ENCODE measurements around the gene ZNHIT3. TPM values are rescaled to one million over a fixed set of nuclear protein-coding genes. Genes with fewer than 3 reads are reported as not detected.

Gene ZNHIT3
- total and polyA plus RNA-seq, 10 of the 15 experiments (the other 5 are each of a cell fraction or from before 2014, with no cell fraction given) = 34.1 to 128 (median 55.6) TPM

DNA sequence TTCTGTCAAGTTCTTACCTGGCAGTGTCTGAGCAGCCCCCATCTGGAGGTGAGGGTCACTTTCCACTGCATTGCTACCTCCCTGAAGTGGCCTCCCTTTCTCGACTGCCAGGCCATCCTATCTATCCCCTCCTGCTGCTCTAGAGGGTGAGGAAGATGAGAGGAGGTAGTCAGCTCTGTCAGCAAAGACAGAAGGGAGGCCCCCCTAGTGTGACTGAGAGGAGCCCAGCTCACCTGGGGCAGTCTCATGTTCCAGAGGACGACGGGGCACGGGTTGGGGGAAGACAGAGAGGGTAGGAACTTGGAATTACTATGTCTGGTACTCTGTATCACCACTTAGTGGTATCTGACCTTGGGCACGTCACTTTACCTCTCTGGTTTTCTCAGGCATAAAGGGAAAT is 26.2 kb downstream of the ZNHIT3 start:
- ChIA-PET SMC1A (ENCODE audit: uncharacterized antibody, unreplicated experiment) (no interaction called here), POLR2A (no interaction called here), CTCF (no interaction called here), RAD21 (ENCODE audit: unreplicated experiment) (no interaction called here)
- Histone ChIP-seq H3K27me3 (replicated peaks in 1 of 2; ENCODE audit: control insufficient read depth in 2 of 2, insufficient read depth in 2 of 2, low read length in 1 of 2) (no peaks in the 10 kb centered on the region), H3K9ac (ENCODE audit: control insufficient read depth, insufficient read depth, low read length) (no peak overlapping the region), H3K4me2 (ENCODE audit: control insufficient read depth, insufficient read depth) (no peak overlapping the region), H3K79me2 (ENCODE audit: control insufficient read depth, insufficient read depth, low read length) (no peaks in the 10 kb centered on the region), H4K20me1 (ENCODE audit: control insufficient read depth, insufficient read depth) (no peaks in the 10 kb centered on the region), H3K9me3 (replicated peaks; ENCODE audit: control insufficient read depth, insufficient read depth, low read length) (no peaks in the 10 kb centered on the region), H3K36me3 (ENCODE audit: control insufficient read depth in 2 of 2, insufficient read depth in 2 of 2, low read length in 1 of 2) (peaks cover 17 to 18% of the 10 kb centered on the region in 2 experiments; a peak in 3 of 4 replicates), H3K4me1 (ENCODE audit: control insufficient read depth, insufficient read depth, low read length) (no peaks in the 10 kb centered on the region), H3K4me3 (no peak overlapping the region), H3K27ac (ENCODE audit: control insufficient read depth, insufficient read depth) (no peak overlapping the region), H2AFZ (ENCODE audit: control insufficient read depth, low read depth, low read length) (no peak overlapping the region)
- TF ChIP-seq EZH2 (IDR thresholded peaks at IDR 0.05; ENCODE audit: borderline replicate concordance, control insufficient read depth, low read depth, low read length) (no peak), ZNF207 (IDR thresholded peaks at IDR 0.05; ENCODE audit: borderline replicate concordance) (no peak), SP1 (IDR thresholded peaks at IDR 0.05; ENCODE audit: low read depth, low read length) (no peak), SIN3A (IDR thresholded peaks at IDR 0.05; ENCODE audit: low read depth, low read length) (no peak), JUNB (IDR thresholded peaks at IDR 0.05) (no peak), MTA2 (IDR thresholded peaks at IDR 0.05; ENCODE audit: low read depth) (no peak), CBX3 (IDR thresholded peaks at IDR 0.05; ENCODE audit: borderline replicate concordance, low read depth) (no peak), MYB (IDR thresholded peaks at IDR 0.05; ENCODE audit: borderline replicate concordance, low read depth, low read length) (no peak), KLF5 (IDR thresholded peaks at IDR 0.05; ENCODE audit: partially characterized antibody) (no peak), NFYB (IDR thresholded peaks at IDR 0.05; ENCODE audit: insufficient read depth, low read depth, low read length) (no peak)
- TF ChIP-seq, protein P1, sequence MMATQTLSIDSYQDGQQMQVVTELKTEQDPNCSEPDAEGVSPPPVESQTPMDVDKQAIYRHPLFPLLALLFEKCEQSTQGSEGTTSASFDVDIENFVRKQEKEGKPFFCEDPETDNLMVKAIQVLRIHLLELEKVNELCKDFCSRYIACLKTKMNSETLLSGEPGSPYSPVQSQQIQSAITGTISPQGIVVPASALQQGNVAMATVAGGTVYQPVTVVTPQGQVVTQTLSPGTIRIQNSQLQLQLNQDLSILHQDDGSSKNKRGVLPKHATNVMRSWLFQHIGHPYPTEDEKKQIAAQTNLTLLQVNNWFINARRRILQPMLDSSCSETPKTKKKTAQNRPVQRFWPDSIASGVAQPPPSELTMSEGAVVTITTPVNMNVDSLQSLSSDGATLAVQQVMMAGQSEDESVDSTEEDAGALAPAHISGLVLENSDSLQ (IDR thresholded peaks at IDR 0.05) = no peak
- TF ChIP-seq, protein P2, sequence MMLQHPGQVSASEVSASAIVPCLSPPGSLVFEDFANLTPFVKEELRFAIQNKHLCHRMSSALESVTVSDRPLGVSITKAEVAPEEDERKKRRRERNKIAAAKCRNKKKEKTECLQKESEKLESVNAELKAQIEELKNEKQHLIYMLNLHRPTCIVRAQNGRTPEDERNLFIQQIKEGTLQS (IDR thresholded peaks at IDR 0.05; ENCODE audit: borderline replicate concordance, extremely low read depth, low read depth, low read length) = no peak
- TF ChIP-seq, protein P3, sequence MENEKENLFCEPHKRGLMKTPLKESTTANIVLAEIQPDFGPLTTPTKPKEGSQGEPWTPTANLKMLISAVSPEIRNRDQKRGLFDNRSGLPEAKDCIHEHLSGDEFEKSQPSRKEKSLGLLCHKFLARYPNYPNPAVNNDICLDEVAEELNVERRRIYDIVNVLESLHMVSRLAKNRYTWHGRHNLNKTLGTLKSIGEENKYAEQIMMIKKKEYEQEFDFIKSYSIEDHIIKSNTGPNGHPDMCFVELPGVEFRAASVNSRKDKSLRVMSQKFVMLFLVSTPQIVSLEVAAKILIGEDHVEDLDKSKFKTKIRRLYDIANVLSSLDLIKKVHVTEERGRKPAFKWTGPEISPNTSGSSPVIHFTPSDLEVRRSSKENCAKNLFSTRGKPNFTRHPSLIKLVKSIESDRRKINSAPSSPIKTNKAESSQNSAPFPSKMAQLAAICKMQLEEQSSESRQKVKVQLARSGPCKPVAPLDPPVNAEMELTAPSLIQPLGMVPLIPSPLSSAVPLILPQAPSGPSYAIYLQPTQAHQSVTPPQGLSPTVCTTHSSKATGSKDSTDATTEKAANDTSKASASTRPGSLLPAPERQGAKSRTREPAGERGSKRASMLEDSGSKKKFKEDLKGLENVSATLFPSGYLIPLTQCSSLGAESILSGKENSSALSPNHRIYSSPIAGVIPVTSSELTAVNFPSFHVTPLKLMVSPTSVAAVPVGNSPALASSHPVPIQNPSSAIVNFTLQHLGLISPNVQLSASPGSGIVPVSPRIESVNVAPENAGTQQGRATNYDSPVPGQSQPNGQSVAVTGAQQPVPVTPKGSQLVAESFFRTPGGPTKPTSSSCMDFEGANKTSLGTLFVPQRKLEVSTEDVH (IDR thresholded peaks at IDR 0.05; ENCODE audit: low read depth, partially characterized antibody) = no peak
- in situ Hi-C loops (cut with MboI) = no loop called here
- FAIRE-seq (no peak), DNase-seq (ENCODE audit: low read depth, low spot score) (no peak), ATAC-seq (no peak)
- intact Hi-C loops (cut with micrococcal nuclease; ENCODE audit: unreplicated experiment) = no loop called here
- 97% methylated on average over 5 of the region's 5 CpGs for WGBS (ENCODE audit: insufficient coverage, insufficient replicate concordance, low lambda C conversion rate, missing lambda C conversion rate)
- no TSS peak for BruUV-seq (replicated peaks)
